Gastrocnemius medialis (tissue), 4 donors: Measurements from ENCODE around the gene NLRC5.

Experiments
- POLR2A ChIP-seq, 2 donors: fragments of 450-650 bp; IDR thresholded peaks; one replicate each; pipeline ENCODE4 v1.6.1; 2017; ENCODE audit warnings: antibody characterized with exemption in 2 of 2, mild to moderate bottlenecking in 2 of 2, moderate library complexity in 2 of 2
- TF ChIP-seq, protein P1 (sequence below), 5 experiments: fragments of 450-650 bp in 3 of 5; fragments of 200-600 bp in 2 of 5; sonication (generic) in 2 of 5; IDR thresholded peaks in 4 of 5; conservative IDR thresholded peaks in 1 of 5; 1 replicate in 4 of 5; 2 replicates in 1 of 5; pipeline ENCODE4 v1.5.1; 2016 to 2019; ENCODE audit warnings: antibody characterized with exemption in 5 of 5, mild to moderate bottlenecking in 3 of 5, moderate library complexity in 3 of 5

DNA sequence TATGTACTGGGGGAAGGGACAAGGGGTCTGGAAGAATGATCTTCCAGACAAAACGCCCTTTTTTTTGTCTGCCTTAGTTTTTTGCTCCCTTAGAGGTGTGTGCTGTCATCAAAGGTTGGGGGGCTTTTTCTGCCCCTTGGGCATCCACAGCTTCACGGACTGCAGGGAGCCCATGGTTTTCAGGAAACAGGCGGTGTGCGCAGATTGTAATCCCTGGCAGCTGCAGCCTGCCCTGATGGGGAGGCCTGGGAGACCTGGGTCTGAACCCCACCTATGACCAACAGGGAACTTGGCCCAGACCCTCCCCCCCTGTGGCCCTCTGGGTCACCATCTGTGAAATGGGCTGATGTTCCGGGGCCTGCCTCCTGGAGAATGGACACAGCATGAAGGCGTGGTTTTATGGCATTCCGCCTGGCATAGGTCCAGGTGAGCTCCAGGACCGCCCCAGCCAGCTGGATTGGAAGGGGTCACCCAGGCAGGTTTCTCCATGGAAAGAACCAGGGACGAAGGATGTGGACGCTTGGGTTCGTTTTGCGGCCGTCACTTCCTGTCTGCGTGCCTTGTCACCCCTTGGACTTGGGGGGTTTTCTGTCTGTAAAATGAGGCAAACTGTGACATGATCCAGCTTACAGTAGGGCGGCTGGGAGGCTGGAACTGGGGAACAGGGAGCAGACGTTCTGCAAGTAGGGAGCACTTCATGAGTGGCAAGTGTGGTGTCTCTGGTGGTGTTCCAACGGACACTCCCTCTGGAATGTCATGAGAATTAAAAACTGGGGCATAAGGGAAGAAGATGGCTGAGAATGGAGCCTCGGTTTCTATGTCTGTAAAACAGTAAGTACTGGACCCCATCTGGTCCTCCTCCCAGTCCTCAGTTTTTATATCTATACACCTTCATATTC is 104.6 kb downstream of the NLRC5 start:
- TF ChIP-seq, protein P1, sequence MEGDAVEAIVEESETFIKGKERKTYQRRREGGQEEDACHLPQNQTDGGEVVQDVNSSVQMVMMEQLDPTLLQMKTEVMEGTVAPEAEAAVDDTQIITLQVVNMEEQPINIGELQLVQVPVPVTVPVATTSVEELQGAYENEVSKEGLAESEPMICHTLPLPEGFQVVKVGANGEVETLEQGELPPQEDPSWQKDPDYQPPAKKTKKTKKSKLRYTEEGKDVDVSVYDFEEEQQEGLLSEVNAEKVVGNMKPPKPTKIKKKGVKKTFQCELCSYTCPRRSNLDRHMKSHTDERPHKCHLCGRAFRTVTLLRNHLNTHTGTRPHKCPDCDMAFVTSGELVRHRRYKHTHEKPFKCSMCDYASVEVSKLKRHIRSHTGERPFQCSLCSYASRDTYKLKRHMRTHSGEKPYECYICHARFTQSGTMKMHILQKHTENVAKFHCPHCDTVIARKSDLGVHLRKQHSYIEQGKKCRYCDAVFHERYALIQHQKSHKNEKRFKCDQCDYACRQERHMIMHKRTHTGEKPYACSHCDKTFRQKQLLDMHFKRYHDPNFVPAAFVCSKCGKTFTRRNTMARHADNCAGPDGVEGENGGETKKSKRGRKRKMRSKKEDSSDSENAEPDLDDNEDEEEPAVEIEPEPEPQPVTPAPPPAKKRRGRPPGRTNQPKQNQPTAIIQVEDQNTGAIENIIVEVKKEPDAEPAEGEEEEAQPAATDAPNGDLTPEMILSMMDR (IDR thresholded peaks at IDR 0.05 in 4 of 5, conservative IDR thresholded peaks at IDR 0.05 in 1 of 5), result no peak
- TF ChIP-seq POLR2A (IDR thresholded peaks at IDR 0.05), result no peak
